ENCODE results near the gene ABI2. TPM values are rescaled to one million over a fixed set of nuclear protein-coding genes. Genes with fewer than 3 reads are reported as not detected.

ABI2 gene
- 33.8 and 36.2 TPM in 2 replicates for total RNA-seq

DNA sequence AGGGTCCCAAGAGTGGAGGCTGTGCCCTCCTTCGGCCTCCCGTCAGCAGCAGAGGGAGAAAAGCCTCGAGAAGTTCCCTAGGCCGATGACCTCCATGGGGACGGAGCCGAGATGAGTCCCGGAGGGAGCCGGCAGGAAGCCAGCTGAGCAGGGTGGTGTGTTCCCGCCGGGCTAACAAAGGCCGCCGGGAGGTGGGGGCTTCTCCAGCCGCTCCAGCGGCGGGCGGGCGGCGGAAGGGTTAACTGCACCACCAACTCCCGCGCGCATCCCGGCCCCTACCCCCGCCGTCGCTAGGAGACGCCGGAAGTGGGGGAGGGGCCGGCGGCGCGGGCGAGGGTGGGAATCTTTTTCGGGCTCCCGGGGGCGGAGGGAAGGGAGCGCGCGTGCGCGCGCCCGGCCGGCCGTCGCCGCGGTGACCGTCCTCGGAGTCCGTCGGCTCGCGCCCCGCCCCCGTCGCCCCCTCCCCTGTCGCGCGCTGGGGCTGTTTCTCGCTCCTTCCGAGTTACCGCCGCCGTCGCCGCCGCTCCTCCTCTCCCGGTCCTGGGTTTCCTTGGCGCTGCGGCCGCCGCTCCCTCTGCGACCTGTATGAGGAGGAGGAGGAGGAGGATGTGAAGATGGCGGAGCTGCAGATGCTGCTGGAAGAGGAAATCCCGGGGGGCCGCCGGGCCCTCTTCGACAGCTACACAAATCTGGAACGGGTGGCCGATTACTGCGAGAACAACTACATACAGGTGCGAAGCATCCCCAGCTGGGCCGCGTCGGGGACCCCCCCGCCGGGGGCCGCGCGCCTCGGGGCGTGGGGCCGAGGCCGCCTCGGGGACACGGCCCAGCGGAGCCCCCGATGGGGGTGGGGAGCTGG is at the start of gene ABI2:
ABI2 (plus strand) TSS at position 494 of the 859 bp plus-strand sequence; CDS start at position 615, 121 bp downstream.

Other genes starting within 250 kb of the ABI2 start
- 31.6 and 41.1 TPM in 2 replicates for gene CYP20A1, start 89.4 kb upstream of the ABI2 start, total RNA-seq
- 26.4 and 27.1 TPM in 2 replicates for gene RAPH1, start 206.9 kb downstream of the ABI2 start, total RNA-seq